GM18511 (cell line): ENCODE measurements around the gene TMIGD1.

Source experiments
- ATAC-seq: cut with Tn5 transposase; IDR thresholded peaks from one replicate; pipeline ENCODE4 v1.9.1; 2021; ENCODE audit warnings: mild to moderate bottlenecking, moderate library complexity; ENCODE audit not compliant: unreplicated experiment

TMIGD1 gene

GRCh38 chr17:30336369-30337171 lies 2.7 kb upstream of the TMIGD1 start:
- ATAC-seq, result no peak

GRCh38 chr17:30334421-30334820 lies 564 bp upstream of the TMIGD1 start:
- no peak for ATAC-seq

- ATAC-seq, result no peak
Measured at GRCh38 chr17:30332057-30332542, 1.8 kb downstream of the TMIGD1 start.

GRCh38 chr17:30326809-30327208 lies 7.0 kb downstream of the TMIGD1 start:
- ATAC-seq, result no peak

- ATAC-seq, result no peak
Measured at GRCh38 chr17:30324723-30325122, 9.1 kb downstream of the TMIGD1 start.

GRCh38 chr17:30323895-30324319 lies 9.9 kb downstream of the TMIGD1 start:
- ATAC-seq, result no peak

GRCh38 chr17:30323262-30323894 lies 10.5 kb downstream of the TMIGD1 start:
- no peak for ATAC-seq

- ATAC-seq, result no peak
Measured at GRCh38 chr17:30321314-30321713, 12.5 kb downstream of the TMIGD1 start.

- no peak for ATAC-seq
Measured at GRCh38 chr17:30318155-30318554, 15.7 kb downstream of the TMIGD1 start.

GRCh38 chr17:30316736-30317135 lies 17.1 kb downstream of the TMIGD1 start:
- ATAC-seq, result no peak

GRCh38 chr17:30315106-30315505 lies 18.8 kb downstream of the TMIGD1 start:
- no peak for ATAC-seq

- ATAC-seq, result no peak
Measured at GRCh38 chr17:30314474-30314873, 19.4 kb downstream of the TMIGD1 start.

GRCh38 chr17:30312226-30312625 lies 21.6 kb downstream of the TMIGD1 start:
- no peak for ATAC-seq

- ATAC-seq, result no peak
Measured at GRCh38 chr17:30310562-30310961, 23.3 kb downstream of the TMIGD1 start.

- no peak for ATAC-seq
Measured at GRCh38 chr17:30309591-30309990, 24.3 kb downstream of the TMIGD1 start.

GRCh38 chr17:30308406-30308805 lies 25.5 kb downstream of the TMIGD1 start:
- ATAC-seq, result no peak

GRCh38 chr17:30304778-30305177 lies 29.1 kb downstream of the TMIGD1 start:
- no peak for ATAC-seq

GRCh38 chr17:30302241-30302640 lies 31.6 kb downstream of the TMIGD1 start:
- ATAC-seq, result no peak

- no peak for ATAC-seq
Measured at GRCh38 chr17:30300818-30301217, 33.0 kb downstream of the TMIGD1 start.

- no peak for ATAC-seq
Measured at GRCh38 chr17:30299000-30299399, 34.9 kb downstream of the TMIGD1 start.

- ATAC-seq, result no peak
Measured at GRCh38 chr17:30297715-30298114, 36.1 kb downstream of the TMIGD1 start.

- ATAC-seq, result no peak
Measured at GRCh38 chr17:30296499-30297080, 37.3 kb downstream of the TMIGD1 start.
